NCI-H446 (cell line): Measurements from ENCODE around the gene ADAM12.

Experiments
- DNase-seq, 2 experiments: peaks; one replicate each; lab custom pipeline; 2025; lab: John Stamatoyannopoulos, UW

ADAM12 gene

GRCh38 chr10:126114884-126115555 is 273.3 kb downstream of the ADAM12 start:
- no peak for DNase-seq

DNA sequence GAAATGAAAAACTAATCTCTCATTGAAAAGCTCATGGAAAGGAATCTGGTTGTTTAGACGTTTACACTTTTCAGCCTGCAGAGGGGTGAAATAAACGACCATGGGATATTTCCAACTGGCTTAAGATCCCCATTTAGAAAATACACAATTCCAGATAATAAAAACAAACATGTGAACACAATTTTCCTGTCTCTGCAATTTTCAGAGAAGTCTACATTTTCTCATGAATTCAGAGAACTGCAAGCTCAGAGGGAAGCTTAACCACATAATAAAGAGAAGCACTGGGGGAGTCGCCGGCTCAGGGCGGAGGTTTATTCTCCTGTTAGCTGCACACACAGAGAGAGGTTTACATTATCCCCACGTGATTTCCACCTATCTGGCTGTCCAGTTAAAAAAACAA is 276.8 kb downstream of the ADAM12 start:
- no peak for DNase-seq

DNA sequence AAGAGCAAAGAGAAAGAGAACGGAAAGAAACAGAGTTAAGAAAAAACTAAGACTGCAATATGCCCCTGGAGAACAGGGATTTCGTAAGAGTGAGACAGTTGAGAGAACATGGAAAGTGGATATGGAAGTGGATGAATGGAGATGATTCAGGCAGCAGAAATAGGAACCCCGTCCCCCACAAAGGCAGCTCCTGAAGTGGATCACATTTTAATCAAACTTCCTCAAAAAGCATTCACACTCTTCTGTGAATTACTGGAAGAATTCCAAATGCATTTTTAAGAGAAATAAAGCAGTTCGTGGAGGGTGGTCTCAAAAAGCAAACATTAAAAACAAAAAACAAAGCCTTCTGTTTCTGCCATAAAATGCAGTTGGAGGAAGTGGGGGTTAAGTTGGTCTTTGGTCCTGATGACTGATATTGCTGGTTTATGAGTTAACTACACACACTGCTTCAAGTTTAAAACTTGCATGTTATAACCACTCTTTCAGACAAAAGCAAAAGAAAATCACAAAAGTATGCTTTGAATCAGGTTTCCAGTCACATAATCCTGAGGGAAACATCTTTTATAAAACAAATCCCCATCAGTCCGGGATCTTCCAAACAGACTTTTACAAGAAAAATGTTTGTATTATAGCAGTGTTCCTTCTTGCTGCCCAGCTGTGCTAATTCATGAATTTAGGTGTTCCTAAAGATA is 277.6 kb downstream of the ADAM12 start:
- DNase-seq, result no peak

GRCh38 chr10:126109893-126110292 is 278.4 kb downstream of the ADAM12 start:
- no peak for DNase-seq

DNA sequence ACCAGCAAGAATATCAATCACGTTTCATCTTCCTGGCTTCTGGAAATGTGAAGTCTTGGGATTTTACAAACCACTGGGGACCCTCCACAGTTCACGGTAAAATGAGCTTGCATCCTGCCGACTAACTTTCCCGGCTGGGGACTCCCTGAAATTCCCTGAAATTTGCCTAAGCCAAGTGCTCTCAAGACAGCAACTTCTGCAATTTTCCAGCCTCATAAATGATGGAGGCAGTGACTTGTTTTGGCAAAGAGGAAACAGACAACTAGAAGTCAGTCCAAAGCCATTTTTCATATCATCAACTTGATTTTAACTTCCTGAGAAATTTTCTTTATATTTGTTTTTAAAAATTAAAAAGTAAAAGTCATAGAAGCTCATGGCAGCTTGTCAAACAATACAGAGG is 279.6 kb downstream of the ADAM12 start:
- no peak for DNase-seq

- no peak for DNase-seq
Measured at GRCh38 chr10:126104767-126105166, 283.5 kb downstream of the ADAM12 start.

- no peak for DNase-seq
Measured at GRCh38 chr10:126102636-126103035, 285.6 kb downstream of the ADAM12 start.

GRCh38 chr10:126101736-126102135 is 286.5 kb downstream of the ADAM12 start:
- no peak for DNase-seq

DNA sequence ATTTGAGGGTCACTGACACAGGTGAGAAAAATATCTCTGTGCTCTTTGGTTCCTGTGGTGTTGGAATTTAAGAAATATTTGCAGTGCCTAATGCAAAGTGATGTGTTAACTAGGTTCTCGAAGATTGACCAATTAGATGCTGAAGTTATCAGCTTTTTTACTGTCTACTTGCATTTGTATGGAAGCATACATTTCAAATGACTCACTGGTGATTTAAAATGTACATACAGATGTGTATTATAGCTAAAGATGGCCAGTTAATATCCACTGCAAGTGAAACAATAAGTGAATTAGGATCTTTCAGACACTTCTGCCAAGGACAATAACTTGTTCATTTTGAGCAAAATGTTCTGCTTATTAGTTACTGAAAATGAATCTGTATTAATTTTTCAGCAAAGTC is 287.0 kb downstream of the ADAM12 start:
- no peak for DNase-seq

GRCh38 chr10:126099366-126099765 is 288.9 kb downstream of the ADAM12 start:
- DNase-seq, result no peak

DNA sequence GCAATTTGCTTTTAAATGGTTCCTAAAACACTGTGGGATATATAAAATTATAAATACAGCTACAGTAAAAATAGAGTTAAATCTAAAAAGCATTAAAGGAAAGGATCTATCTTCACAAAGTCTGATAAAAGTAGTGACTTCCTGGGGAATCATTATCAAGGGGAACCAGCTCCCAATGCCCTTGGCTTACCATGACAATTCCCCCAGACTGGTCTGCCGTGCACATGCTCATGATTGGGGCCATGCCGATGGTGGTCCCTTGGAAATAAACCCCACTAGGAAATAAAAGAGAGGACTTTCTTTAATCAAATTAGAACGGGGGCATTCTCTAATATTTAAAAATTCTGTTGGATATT is 290.1 kb downstream of the ADAM12 start:
- DNase-seq, result no peak

GRCh38 chr10:126097558-126098225 is 290.6 kb downstream of the ADAM12 start:
- DNase-seq, result no peak

DNA sequence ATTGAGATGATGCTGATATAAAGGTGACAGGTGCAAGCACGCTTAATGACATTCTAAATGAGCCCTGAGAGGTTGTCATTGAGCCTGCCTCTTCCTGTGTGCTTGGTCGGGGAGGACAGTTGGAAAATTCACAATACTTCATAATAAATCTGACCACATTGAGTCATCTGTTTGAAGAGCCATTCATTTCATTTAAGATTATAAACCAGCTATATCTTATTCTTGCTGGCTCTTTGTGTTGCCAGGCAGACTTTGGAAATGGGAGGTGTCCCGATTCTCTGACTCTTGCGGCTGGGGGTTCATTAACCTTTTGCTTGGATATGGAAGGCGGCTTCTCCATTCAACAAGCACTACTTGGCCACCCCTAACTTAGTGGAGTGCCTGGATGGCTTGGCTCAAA is 293.7 kb downstream of the ADAM12 start:
- DNase-seq, result no peak

- no peak for DNase-seq
Measured at GRCh38 chr10:126092366-126093215, 295.7 kb downstream of the ADAM12 start.

GRCh38 chr10:126090911-126091728 is 297.2 kb downstream of the ADAM12 start:
- no peak for DNase-seq

DNA sequence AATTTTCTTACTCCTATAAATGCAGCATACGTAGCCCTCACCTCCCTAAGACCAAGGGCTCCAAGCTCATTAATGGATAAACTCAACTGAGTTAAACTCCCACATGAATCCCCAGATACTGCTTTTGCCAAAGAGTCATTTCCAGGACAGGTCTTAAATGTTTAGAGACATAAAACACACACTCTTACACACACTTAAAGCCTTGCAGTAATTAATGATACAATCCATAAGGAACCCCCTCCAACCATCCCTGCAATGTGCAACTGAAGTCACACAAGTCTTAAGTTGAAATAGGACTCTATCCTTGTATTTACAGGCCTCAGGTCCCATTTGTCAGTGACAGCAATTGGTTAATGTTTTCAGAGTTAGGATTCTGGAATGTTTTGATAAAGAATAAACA is 297.8 kb downstream of the ADAM12 start:
- no peak for DNase-seq

DNA sequence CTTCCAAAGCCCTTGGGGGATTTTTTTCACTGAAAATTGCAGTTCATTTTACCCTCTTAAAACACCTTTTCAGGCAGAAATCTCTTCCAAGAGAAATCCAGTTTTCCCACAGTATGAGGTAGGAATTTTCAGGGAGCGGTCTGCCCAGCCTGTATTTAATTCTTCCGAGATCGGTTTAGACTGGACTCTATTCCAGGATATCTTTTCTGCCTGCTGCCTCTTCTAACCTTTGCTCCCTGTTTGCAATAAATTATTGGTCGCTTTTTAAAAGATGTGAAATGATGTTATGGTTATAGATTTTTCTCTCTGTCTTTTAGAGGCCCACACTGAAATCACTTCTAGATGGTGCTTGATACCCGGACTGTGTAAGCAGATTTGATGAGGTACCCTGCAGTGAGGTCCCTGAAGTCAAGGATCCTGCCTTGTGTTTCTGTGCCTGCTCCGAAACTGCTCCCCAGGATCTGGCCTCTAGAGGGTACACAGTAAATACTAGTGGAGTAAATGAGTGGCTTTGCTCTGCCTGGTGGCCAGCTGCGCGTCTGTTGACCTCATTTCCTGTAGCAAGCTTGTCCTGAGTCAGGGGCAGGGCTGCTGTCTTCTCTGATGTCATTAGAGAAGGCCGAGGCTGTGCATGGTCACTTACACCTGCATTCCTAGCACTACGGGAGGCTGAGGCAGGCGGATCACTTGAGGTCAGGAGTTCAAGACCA is 300.3 kb downstream of the ADAM12 start:
- DNase-seq, result no peak

- DNase-seq, result no peak
Measured at GRCh38 chr10:126087153-126087680, 301.1 kb downstream of the ADAM12 start.

GRCh38 chr10:126085806-126086205 is 302.5 kb downstream of the ADAM12 start:
- no peak for DNase-seq

DNA sequence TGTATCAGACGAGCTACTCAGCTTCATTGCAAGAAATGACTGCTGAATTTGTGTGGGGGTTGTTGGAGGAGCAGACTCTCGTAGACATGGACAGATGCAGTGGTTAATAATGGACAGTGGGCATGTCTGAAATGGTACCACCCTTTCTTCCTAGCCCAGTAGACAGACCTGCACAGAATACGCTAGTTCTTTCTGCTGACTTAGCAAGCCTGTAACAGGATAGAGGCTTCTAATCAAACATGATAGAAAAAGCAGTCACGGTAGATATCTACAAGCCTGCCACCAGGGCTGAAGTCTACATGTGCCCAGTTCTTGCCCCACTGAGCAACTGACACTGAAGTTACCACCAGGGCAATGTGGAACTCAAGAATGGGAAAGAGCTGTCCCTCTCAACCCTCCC is 303.9 kb downstream of the ADAM12 start:
- no peak for DNase-seq

- DNase-seq, result no peak
Measured at GRCh38 chr10:126083009-126083408, 305.3 kb downstream of the ADAM12 start.
